HG02973 (cell line): ENCODE data around the gene TMEM52B.
"Not testable (repeated sequence)": the region's sequence is repeated elsewhere in the genome, so short reads cannot be mapped to it uniquely, and the experiment has no call there.

Experiments used
- ATAC-seq: cut with Tn5 transposase; IDR thresholded peaks from one replicate; pipeline ENCODE4 v1.9.1; 2021; ENCODE audit warnings: moderate library complexity; ENCODE audit not compliant: unreplicated experiment

The TMEM52B gene

DNA sequence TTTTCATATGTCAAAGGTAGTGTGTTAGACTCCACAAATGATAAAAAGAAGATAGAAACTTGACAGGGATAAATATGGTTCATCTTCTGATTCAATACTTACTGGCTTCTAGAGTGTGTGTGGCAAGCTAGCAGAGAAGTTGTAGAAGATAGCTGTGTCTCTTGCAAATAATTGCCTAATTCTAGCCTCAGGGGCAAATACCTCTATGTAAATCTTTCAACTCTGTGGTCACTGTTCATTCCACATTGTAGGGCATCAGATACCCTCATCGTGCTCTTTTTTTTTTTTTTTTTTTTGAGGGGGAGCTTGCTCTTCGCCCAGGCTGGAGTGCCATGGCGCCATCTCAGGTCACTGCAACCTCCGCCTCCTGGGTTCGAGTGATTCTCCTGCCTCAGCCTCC lies 8.6 kb upstream of the TMEM52B start:
- ATAC-seq = no peak

DNA sequence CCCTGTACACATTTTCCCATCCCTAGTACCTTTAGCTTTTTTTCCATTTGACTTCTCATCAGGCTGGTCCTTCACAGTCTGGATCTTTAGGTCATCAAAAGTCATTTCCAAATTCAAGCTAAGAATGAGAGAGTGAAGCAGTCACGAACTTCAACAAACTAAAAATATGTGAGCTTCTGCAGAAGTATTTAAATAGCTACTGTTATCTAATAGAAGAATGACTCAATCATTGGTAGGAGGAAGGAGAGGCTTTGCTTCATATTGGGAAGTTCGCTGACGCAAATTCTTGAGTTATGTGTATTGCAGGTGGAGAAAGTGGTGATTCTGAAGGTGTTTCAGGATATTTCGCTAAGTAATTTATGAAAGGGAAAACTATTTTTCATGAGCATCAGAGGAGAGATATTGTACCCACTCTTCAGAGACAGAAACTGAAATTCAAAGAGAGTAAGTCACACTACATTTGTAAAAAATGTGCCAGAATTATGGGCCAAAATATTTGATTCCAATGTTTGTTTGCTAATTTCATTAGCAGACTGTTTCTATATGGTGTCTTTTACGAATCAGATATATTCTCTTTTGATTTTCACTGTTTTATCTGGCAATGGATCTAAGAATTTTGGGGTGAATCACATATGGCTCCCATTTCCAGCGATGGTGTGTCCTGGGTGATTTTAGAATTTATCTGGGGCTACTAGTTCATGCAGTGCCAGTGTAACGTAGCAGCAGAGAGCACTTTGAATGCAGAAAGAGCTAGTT lies 6.7 kb upstream of the TMEM52B start, which contains the start of gene OLR1:
OLR1 (minus strand) TSS at position 160 of the 756 bp plus-strand sequence; CDS start at position 105, 55 bp downstream.
- ATAC-seq = no peak

DNA sequence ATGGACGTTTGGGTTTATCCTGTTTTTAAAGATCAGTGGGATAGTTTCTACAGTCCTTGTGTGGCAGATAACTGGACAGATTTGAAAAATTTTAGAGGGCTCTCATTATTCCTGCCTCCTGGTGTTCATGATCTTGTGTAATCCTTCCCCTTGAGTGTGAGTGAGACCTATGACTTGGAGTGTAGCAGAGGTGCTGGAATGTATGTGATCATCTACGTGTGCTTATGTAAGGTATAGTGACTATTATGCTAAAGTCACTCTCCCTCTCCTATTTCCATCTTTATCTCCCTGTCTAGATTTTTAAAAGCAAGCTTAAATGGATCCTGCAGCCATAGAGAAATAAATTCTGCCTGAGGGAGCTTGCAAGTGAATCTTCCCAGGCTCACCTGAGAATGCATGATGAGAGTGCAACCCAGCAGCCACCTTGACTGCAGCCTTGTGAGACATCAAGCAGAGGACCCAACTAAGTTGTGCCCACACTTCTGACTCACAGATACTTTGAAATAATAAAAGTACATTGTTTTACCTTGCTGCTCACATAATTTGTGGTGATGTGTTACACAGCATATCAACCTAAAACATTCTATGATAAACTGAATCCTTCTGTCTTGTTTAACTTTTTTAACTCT lies 3.7 kb upstream of the TMEM52B start:
- ATAC-seq = no peak

DNA sequence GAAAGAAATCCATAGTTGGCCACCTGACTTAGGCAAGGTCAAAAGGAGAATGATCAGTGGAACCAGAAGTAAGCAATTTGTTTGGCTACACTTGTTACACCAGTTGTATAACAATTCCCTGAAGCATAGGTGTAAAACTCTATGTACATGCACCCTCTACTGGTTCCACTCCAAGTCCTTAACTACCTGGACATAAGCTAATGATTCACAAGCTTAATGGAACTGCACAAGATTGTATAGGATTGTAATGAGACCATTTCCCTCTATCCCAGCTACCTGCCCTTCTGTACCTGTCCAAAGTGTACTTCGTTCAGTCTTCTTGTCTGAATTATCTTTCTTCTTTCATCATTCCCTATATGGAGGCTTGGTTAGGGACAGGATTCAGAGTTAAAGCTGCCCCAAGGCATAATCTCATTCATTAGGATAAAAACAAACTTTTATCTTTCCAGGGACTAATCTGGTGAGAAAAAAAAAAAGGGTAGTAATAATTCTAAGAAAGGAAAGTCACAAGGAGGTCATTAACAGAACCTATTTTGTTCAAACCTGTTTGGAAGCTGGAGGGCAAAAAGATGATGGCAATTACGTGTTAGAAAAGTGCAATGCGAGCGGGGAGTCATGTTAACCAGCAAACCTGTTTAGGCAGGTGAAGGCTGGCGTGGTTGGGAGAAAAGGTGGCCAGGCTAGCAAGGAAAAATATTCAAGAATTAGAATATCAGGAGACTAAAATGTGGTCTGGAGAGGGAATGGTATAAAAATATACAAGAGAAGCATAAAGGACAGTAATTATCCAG lies 2.8 kb upstream of the TMEM52B start:
- ATAC-seq = no peak

DNA sequence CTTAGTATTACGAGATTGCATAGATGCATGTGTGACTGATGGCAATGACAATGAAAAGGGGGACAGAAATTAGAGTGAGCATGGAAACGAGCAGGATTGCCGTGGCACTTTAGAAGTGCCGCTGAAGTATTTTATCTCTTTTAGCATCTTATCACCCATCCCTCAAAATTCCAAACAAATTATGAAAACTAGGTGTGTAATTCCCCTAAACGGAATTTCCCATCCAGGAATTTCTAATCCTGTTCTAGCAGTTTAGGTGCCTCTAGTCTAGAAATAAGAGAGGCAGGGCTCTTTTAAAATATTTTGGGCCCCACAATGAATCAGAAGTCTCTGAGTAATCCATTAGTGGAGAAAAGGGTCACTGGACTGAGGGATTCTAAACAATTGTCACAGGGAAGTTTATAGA lies 947 bp downstream of the TMEM52B start:
- ATAC-seq = no peak

DNA sequence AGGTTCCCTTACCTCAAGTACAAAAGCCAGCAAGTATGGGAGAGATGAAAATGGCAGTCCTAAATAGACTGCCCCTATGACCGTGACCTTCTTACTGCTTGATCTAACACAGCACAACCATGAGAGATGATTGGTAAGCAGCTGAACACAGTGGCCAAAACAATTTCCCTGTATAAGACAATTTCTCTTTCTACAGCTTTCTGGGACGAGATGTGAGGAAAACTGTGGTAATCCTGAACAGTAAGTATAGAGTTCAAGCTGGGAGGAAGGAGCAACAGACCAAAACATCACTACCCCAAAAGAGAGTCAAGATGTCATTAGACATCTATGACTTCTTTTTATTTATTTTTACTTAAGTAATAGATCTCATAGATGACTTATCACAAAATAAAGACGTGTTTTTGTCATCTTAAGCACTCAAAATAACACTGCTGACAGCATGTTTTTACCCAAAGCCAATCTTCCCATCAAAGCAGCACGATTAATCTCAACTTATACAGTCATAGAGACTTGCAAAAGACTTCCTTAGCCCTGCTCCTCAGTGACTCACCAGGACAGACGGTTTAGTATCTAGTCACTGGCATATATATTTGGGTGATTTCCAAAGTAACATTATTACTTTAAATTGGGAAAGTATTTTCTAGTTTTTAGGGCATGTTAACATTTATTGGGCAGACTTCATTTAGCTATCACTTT lies 3.7 kb downstream of the TMEM52B start:
- ATAC-seq = no peak

DNA sequence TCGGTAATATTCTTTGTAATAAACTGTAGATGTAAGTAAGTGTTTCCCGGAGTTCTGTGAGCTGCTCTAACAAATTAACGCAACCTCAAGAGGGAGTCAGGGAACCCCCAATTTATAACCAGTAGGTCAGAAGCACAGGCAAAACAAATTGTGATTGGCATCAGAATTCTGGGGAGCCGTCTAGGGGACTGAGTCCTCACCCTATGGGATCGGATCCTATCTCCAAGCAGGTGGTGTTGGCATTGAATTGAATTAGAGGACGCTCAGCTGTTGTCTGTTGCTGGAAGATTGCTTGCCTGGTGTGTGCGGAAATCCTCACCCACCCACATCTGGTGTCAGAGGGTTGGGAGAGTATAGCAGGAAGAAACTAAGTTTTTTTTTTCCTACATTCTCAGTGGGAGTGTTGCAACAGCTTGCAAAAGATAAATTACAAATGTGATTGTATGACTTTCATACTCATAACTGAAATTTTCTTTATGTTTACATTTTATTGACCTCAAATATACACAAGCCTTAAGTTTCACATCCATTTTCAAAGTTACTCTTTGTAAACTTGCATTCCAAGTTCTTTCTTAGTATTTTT lies 5.5 kb downstream of the TMEM52B start:
- ATAC-seq = no peak

DNA sequence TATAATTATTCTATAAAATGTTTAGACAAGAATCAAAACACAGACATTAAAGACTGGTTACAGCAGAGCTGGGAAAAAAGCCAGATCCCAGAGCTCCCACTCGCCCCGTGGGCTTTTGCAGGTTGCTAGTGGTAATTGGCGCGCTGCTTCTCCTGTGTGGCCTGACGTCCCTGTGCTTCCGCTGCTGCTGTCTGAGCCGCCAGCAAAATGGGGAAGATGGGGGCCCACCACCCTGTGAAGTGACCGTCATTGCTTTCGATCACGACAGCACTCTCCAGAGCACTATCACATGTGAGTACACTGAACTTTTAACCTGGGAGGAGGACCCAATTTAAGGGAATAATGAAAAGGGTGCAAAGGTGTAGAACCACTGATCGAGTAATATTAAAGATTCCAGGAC lies 7.5 kb downstream of the TMEM52B start:
- no peak for ATAC-seq

DNA sequence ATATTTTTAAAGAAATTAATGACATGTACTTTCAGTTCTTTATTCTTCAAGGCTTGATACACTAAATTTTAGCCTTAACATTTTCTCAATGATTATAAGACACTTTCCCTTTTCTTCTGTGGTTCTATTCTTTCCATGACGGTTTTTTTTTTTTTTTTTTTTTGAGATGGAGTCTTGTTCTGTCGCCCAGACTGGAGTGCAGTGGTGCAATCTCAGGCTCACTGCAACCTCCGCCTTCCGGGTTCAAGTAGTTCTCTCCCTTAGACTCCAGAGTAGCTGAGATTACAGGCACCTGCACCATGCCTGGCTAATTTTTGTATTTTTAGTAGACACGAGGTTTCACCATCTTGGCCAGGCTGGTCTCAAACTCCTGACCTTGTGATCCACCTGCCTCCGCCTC lies 8.1 kb downstream of the TMEM52B start:
- ATAC-seq = not testable (repeated sequence)

DNA sequence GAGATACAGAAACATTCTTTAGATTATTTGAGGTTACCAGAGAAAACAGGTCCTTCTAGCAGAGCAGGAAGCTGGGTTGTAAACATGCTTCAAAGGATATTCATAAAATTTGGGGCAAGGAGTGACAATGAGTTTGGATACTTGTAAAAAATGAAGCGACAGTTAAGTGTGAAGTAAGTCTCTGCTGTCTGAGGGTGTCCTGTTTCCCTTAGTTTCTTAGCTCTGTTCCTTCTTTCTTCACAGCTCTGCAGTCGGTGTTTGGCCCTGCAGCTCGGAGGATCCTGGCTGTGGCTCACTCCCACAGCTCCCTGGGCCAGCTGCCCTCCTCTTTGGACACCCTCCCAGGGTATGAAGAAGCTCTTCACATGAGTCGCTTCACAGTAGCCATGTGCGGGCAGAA lies 10.8 kb downstream of the TMEM52B start:
- ATAC-seq = no peak

DNA sequence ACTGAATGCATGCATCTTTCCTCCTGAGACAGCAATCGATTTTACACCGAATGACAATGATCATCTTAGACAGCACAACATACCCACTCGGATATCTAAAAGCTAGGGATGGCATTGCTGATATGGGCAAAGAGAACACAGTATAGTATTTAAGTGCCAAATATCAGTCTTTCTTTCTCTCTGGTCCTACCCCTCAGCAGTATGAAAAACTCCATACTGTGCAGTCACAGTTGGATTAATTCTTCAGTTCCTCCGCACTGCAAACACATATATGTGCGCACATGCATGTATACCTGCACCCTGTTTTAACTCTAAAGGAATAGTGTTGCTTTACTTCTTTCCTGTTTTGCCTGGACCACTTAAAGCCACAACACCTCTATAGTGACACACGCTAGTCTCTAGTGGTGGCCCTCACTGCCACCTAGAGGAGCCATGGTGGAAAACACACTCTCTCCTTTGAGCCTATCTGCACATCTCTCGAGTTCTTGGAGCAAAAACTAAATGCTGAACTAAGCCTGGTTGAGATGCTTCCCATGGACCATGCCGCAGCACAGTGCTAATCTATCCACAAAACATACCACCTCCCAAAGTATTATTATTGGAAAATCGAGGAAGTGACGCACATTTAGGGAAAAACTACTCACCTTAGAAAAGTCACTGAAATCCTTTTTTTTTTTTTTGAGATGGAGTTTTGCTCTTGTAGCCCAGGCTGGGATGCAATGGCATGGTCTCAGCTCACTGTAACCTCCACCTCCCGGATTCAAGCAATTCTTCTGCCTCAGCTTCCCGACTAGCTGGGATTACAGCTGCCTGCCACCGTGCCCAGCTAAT lies 11.9 kb downstream of the TMEM52B start:
- peak; percentile 94 for ATAC-seq

DNA sequence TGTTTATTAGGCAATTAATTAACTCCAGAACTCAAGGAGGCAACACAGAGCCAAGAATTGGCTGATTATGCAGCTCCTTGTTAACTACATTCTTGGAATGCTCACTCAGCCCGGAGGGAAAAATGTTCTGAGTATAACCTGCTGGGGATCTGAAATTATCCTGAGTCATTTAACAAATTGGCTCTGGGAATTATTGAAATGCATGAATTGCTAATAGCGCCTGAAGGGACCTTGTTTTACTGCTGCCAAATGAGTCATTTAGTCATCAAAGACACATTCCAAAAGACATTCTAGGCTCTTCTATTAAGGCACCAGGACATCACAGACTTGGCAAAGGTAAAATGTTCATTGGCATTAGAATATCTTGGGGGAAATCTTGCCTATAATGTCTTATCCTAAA lies 13.0 kb downstream of the TMEM52B start:
- no peak for ATAC-seq

DNA sequence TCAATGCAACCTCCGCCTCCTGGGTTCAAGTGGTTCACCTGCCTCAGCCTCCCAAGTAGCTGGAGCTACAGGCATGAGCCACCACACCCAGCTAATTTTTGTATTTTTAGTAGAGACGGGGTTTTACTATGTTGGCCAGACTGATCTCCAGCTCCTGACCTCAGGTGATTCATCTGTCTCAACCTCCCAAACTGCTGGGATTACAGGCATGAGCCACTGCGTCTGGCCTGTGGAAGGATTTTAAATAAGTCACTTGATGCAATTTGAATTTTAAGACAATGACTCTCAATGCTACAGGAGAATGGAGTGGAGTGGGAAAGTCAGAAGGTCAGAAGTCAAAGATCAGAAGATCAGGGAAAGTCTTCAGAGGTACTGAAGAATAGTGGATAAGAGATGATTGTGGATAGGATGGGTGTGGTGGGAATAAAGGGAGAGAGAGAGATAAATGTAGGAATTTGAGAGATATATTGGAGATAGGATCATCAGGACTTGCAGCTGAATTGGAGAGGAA lies 15.4 kb downstream of the TMEM52B start:
- no peak for ATAC-seq

DNA sequence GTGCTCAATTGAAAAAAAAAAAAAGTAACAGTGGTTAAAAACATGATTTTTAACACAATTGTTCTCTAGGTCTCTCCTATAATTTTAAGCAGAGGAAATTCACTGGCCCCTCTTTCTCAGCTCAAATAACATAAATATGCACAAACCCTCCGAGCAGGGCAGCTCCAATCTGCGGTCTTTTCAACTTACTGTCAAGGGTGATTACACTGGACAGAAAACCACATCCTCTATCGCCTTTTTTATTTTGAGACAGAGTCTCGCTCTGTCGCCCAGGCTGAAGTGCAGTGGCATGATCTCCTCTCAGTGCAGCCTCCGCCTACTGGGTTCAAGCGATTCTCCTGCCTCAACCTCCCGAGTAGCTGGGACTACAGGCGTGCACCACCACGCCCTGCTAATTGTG lies 17.4 kb downstream of the TMEM52B start:
- peak; percentile 84 for ATAC-seq

DNA sequence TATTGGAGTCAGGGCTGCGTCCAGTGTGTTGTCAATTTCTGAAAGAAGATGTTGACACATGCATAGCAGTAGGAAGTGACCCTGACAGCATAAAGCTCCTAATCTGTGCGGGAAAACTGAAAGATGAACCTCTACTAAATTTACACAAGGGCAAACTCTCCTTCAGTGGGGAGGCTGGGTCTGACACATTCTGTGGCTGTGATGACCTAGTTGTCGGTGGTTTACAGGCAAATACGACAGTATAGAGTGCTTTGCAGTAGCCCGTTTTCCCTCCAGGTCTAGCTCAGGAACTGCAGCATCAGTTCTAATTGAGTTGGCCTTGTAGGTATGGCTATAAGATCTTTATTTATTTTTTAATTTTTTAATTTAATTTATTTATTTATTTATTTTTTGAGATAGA lies 19.0 kb downstream of the TMEM52B start:
- ATAC-seq = no peak

DNA sequence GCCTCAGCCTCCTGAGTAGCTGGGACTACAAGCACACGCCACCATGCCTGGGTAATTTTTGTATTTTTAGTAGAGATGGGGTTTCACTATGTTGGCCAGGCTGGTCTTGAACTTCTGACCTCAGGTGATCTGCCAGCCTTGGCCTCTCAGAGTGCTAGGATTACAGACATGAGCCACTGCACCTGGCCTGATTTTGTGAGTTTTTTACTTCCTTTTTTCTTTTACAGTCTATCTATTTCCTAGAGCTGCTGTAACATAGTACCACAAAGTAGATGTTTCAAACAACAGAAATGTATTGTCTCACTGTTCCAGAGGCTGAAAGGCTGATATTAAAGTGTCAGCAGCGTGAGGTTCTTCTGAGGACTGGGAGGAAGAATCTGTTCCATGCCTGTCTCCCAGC lies 25.7 kb downstream of the TMEM52B start:
- ATAC-seq = not testable (repeated sequence)

DNA sequence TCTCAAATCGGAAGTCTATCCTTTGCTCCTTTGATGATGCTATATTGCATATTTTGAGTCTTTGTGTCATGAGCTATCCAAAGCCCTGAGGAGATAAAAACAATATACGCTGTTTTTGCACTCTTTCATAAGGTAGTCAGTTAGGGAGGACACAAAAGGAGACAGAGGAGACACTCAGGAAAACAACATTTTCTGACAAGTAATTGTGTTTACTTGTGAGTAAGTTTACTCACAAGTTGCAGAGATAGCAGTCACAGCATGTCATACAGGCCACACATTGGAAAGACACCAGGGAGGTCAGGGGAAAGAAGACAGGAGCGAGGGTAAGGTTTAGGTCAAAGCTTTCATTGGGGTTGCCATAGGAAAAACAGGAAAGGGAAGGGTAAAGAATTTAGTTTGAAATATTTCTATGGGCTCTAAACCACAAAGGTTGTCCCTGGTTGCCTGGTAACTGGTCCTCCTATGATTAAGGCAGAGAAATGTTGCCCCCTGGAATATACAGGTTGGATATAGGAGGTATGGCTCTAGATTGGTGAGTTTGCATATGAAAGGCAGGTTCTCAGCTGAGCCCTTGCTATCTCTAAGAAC lies 26.5 kb downstream of the TMEM52B start:
- no peak for ATAC-seq

DNA sequence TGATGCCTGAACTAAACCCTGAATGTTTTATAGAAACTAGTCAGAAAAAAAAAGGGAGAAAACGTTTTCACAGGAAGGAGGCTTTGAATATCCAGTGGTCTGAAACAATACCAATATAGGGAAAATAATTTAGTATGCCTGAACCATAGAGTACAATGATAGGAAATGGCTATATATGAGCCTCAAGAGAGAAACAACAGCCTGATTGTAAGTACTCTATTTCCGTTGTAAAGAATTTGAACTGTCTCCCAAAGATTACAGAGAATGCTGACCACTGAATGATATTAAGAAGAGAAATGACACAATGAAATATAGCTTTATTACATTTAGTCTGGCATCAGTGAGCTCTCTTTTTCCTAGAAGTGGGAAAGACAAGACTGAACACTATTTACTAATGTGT lies 28.3 kb downstream of the TMEM52B start:
- ATAC-seq = no peak

DNA sequence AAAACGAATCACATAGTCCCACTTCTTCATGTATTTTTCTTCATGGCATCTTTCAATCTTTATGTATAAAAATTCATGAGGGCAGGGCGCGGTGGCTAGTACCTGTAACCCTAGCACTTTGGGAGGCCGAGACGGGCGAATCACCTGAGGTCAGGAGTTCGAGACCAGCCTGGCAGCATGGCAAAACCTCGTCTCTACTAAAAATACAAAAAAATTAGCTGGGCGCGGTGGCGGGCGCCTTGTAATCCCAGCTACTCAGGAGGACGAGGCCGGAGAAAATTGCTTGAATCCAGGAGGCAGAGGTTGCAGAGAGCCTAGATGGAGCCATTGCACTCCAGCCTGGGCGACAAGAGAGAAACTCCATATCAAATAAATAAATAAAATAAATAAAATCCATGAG lies 31.4 kb downstream of the TMEM52B start:
- ATAC-seq = no peak
